Neural cell (in vitro differentiated cells): ENCODE data around the gene UNC5A.

Experiments used
- CTCF ChIP-seq: fragments of 450-650 bp; IDR thresholded peaks from 2 replicates; pipeline ENCODE4 v1.5.1; 2014; ENCODE audit warnings: antibody characterized with exemption, mild to moderate bottlenecking, moderate library complexity; ENCODE audit not compliant: poor library complexity, severe bottlenecking
- EP300 ChIP-seq: fragments of 450-650 bp; conservative IDR thresholded peaks from 2 replicates; pipeline ENCODE4 v1.6.1; 2014; ENCODE audit warnings: antibody characterized with exemption, mild to moderate bottlenecking, moderate library complexity; ENCODE audit not compliant: poor library complexity, severe bottlenecking
- EZH2 ChIP-seq: fragments of 200-600, 300-800 bp; shearing (Covaris generic), sonication (generic); IDR thresholded peaks from 2 replicates; pipeline ENCODE4 v1.6.1; 2014; ENCODE audit warnings: antibody characterized with exemption, low read length, borderline replicate concordance, mild to moderate bottlenecking; ENCODE audit not compliant: insufficient read depth, poor library complexity, severe bottlenecking
- RAD21 ChIP-seq: fragments of 450-650 bp; conservative IDR thresholded peaks from 2 replicates; pipeline ENCODE4 v1.6.1; 2014; ENCODE audit warnings: antibody characterized with exemption, mild to moderate bottlenecking, moderate library complexity

DNA sequence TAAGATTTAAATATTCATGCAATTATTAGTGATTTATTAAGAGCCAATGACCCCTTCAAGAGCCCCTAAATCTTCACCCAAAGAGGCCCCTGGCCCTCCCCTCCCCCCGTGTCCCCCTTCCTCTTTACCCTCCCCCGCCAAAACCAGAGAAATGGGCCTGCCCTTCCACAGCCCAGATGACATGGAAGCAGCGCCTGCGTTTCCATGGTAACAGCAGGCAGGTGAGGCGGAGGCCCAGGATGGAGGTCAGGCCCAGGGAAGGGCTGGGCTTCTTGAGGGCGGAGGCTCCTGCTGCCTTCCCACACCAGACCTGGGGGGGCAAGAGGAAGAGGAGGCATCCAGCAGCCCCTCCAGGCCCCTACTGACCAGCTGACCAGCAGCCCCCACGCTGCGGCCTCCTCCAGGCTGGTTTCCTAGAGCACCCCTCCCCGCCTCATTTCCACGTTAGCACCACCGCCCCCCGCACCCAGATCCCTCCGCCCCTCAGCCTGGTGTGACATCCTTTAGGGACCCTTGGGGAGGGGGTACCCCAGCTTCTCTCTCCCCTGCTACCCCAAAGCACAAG lies 37.4 kb downstream of the UNC5A start:
- TF ChIP-seq CTCF (no peak), RAD21 (no peak), EP300 (no peak), EZH2 (no peak)
